Mucosa of descending colon (tissue), 3 donors: ENCODE results near the gene MCCC1. TPM values are rescaled to one million over a fixed set of nuclear protein-coding genes. Genes with fewer than 3 reads are reported as not detected.

ENCODE experiments used
- ATAC-seq: fragments of 200-7000 bp; cut with Tn5 transposase; one replicate; pipeline ENCODE4 v1.9.1; 2020; ENCODE audit warnings: mild to moderate bottlenecking, moderate library complexity
- DNase-seq, 3 donors: peaks; one replicate each; pipeline ENCODE4 v3.0.0-alpha.2; 2020
- H3K36me3 ChIP-seq: fragments of 200-600 bp; one replicate; pipeline ENCODE4 v1.8.0; 2021; ENCODE audit warnings: low read depth, mild to moderate bottlenecking
- H3K4me1 ChIP-seq: fragments of 200-600 bp; one replicate; pipeline ENCODE4 v1.8.0; 2021; ENCODE audit warnings: low read depth, mild to moderate bottlenecking
- H3K4me3 ChIP-seq: fragments of 200-600 bp; one replicate; pipeline ENCODE4 v1.8.0; 2021; ENCODE audit warnings: mild to moderate bottlenecking
- H3K9me3 ChIP-seq: fragments of 200-600 bp; one replicate; pipeline ENCODE4 v1.8.0; 2021; ENCODE audit warnings: mild to moderate bottlenecking
- intact Hi-C, 2 donors: fragments of 100-400 bp; cut with DNase I in 1 of 2; cut with micrococcal nuclease in 1 of 2; formaldehyde crosslinking; loops; one replicate each; pipeline versions ENCODE4 v1.11.0 to v1.11.1; 2022; cut with DNase I, micrococcal nuclease
- total RNA-seq, 3 donors: library from RNA; stranded (reverse); fragmentation: NEBNext Ultra II Directional in 2 of 3; extraction: Animal tissue kit (Norgen Biotek cat#: 25700) in 2 of 3; gene quantifications; one replicate each; pipeline versions ENCODE4 v1.2.1 to v1.2.4, GENCODE V29; 2021 to 2023
- TF ChIP-seq, protein P1 (sequence below): fragments of 200-600 bp; IDR thresholded peaks from one replicate; pipeline ENCODE4 v1.8.0; 2022; ENCODE audit warnings: antibody characterized with exemption, mild to moderate bottlenecking
- donor health status: DM: no; HTN: no; CAD: no; lungs with moderate emphysema.
- donor health status: DM: no; HTN: no; CAD: no.
- donor health status: DM: no; HTN: yes; CAD: no.

The MCCC1 gene
- total RNA-seq, 3 donors from 2014 or later, result 28.1 to 36.5 (median 32.8) TPM

DNA sequence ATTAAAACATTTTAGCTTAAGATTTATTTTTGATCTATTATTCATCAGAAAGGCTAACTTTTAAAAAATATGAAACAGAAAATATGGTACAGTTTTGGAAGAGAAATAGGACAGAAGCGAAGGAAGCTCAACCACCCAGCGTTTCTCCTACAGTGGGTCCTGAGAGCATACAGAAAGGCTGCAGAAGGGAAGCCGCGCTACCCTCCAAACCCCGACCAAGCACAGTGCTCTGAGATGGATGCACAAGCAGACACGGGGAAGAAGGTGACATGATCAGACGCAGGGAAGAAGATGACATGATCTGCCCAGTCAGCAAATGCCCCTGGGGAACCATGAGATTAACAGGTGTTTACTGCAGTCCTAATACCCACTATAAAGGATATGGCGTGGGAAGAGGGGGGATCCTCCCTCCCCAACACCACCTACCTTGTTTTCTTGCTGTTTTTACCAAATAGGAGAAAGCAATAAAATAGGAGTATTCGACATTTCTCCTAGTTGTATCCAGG, 133.4 kb downstream of the MCCC1 start:
- no peak for DNase-seq

More for the DNA sequence above, 133.4 kb downstream of the MCCC1 start:
- Histone ChIP-seq H3K4me3 (no peak overlapping the region), H3K9me3 (no peaks in the 10 kb centered on the region), H3K4me1 (peaks cover 23% of the 10 kb centered on the region), H3K36me3 (no peaks in the 10 kb centered on the region)
- intact Hi-C loops, result no loop called here
- ATAC-seq, result no peak
- TF ChIP-seq, protein P1, sequence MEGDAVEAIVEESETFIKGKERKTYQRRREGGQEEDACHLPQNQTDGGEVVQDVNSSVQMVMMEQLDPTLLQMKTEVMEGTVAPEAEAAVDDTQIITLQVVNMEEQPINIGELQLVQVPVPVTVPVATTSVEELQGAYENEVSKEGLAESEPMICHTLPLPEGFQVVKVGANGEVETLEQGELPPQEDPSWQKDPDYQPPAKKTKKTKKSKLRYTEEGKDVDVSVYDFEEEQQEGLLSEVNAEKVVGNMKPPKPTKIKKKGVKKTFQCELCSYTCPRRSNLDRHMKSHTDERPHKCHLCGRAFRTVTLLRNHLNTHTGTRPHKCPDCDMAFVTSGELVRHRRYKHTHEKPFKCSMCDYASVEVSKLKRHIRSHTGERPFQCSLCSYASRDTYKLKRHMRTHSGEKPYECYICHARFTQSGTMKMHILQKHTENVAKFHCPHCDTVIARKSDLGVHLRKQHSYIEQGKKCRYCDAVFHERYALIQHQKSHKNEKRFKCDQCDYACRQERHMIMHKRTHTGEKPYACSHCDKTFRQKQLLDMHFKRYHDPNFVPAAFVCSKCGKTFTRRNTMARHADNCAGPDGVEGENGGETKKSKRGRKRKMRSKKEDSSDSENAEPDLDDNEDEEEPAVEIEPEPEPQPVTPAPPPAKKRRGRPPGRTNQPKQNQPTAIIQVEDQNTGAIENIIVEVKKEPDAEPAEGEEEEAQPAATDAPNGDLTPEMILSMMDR, result no peak

Other genes starting within 250 kb of the MCCC1 start
- 10 to 100 TPM; 37.5 to 62.0 (median 40.5) TPM for gene DCUN1D1, start 119.0 kb downstream of the MCCC1 start, total RNA-seq
- gene LAMP3, start 63.2 kb upstream of the MCCC1 start, total RNA-seq, result under 1 TPM; 0.44 to 0.99 (median 0.49) TPM
- 10 to 100 TPM; 33.7 to 80.1 (median 71.2) TPM for gene B3GNT5, start 153.8 kb upstream of the MCCC1 start, total RNA-seq